ENCODE data around the gene DDX41.

Gene DDX41

GRCh38 chr5:177469750-177470525, 46.8 kb downstream of the DDX41 start:
- DNase-seq (ENCODE audit: low read depth, low spot score), result no peak

DNA sequence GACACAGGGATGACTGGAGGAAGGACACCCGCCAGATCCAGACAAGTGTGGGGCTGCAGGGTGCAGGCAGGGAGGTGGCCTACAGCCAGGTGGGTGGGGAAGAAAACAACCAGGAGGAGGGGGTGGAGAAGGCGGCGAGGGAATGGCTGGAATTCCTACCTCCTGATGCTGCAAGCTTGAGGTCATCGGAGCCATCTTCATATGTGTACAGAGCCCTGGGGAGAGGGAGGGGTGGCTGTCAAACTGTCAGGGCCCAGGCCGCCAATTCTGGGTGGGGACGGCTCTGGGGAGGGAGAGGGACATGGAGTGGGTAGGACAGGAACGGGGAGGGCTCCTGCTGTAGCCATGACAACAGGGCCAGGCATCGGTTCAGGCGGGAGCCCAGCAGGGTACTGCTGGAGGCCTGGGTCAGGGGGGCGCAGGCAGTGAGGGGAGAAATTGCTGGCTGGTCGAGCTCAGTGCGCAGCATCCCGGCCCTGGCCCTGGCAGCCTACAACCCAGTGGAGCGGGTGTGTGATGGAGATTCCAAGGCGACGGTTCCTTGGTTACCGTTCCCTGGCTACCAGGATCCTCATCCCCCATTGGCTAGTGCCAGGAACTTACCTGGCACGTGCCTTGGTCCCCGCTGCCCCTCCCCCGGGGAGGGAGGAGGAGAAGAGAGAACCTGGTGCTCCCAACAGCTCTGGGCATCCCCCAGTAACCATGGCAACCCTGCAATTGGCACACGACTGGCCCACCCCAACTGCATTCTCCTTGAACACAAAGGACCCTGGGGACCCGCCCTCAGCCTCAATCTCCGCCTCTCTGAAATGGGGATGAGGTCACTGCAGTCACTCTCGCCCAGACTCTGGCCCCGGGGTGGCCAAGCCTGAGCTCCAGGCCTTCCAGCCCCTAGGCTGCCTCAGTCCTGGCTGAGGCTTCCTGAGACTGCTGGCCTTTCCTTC, 47.8 kb downstream of the DDX41 start:
- DNase-seq (ENCODE audit: low read depth, low spot score), result no peak

DNA sequence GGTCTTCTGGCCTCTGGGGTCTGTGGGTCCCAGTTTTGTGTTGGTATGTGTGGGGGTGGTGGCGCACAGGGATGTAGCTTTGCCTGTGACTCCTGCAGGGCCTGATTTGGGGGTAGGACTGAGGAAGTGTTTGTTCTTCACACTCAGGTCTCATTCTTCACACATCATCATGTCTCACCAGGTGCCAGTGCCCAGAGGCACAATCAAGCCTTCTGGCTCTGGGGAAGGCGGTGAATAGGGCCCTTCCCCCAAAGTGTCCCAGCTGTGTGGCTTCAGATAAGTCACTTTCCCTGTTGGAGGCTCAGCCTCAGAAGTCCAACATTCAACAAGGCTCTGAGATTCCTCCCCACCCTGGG, 48.5 kb downstream of the DDX41 start:
- DNase-seq (ENCODE audit: low read depth, low spot score), result no peak

- no peak for DNase-seq (ENCODE audit: low read depth, low spot score)
Observed at GRCh38 chr5:177467436-177467835, 49.3 kb downstream of the DDX41 start.

- DNase-seq (ENCODE audit: low read depth, low spot score), result no peak
Observed at GRCh38 chr5:177466861-177467260, 49.9 kb downstream of the DDX41 start.

DNA sequence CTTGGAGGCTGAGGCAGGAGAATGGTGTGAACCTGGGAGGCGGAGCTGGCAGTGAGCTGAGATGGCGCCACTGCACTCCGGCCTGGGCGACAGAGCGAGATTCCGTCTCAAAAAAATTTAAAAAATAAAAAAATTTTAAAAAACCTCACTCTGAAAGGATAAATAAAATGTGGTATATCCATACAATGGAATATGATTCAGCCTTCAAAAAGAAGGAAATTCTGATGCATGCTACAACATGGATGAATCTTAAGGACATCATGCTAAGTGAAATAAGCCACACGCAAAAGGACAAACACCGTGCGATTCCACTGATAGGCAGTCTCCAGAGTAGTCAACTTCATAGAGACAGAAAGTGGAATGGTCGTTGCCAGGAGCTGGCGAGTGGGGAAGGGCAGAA, 51.7 kb downstream of the DDX41 start:
- no peak for DNase-seq (ENCODE audit: low read depth, low spot score)

- DNase-seq (ENCODE audit: low read depth, low spot score), result no peak
Observed at GRCh38 chr5:177462021-177462670, 54.6 kb downstream of the DDX41 start.
